Activated naive CD4-positive, alpha-beta T cell treated with anti-CD3 and anti-CD28 coated beads, Interleukin-2, amount 50 U/mL, for 16 hours (primary cell): ENCODE results near the gene TRIO.

Source experiments
- DNase-seq: peaks from one replicate; pipeline ENCODE4 v3.0.0-alpha.2; 2020

The TRIO gene

GRCh38 chr5:14503681-14504331, 360.7 kb downstream of the TRIO start:
- no peak for DNase-seq

GRCh38 chr5:14504332-14504727, 361.2 kb downstream of the TRIO start:
- DNase-seq: no peak

GRCh38 chr5:14504816-14505215, 361.7 kb downstream of the TRIO start:
- DNase-seq: no peak

- DNase-seq: no peak
Observed at GRCh38 chr5:14505310-14506139, 362.4 kb downstream of the TRIO start.

- no peak for DNase-seq
Observed at GRCh38 chr5:14506140-14506538, 363.0 kb downstream of the TRIO start.

- no peak for DNase-seq
Observed at GRCh38 chr5:14506661-14507060, 363.5 kb downstream of the TRIO start.

GRCh38 chr5:14507156-14507941, 364.2 kb downstream of the TRIO start:
- DNase-seq: no peak

GRCh38 chr5:14508046-14508445, 364.9 kb downstream of the TRIO start:
- DNase-seq: no peak

GRCh38 chr5:14509556-14509955, 366.4 kb downstream of the TRIO start:
- DNase-seq: no peak

GRCh38 chr5:14510156-14510734, 367.1 kb downstream of the TRIO start:
- DNase-seq: no peak

GRCh38 chr5:14510880-14511279, 367.7 kb downstream of the TRIO start:
- no peak for DNase-seq

- no peak for DNase-seq
Observed at GRCh38 chr5:14512574-14512973, 369.4 kb downstream of the TRIO start.

- DNase-seq: no peak
Observed at GRCh38 chr5:14513266-14513665, 370.1 kb downstream of the TRIO start.

GRCh38 chr5:14516901-14517300, 373.8 kb downstream of the TRIO start:
- no peak for DNase-seq

- no peak for DNase-seq
Observed at GRCh38 chr5:14518638-14519037, 375.5 kb downstream of the TRIO start.

GRCh38 chr5:14521748-14522147, 378.6 kb downstream of the TRIO start:
- no peak for DNase-seq

GRCh38 chr5:14522721-14523120, 379.6 kb downstream of the TRIO start:
- DNase-seq: no peak

GRCh38 chr5:14523243-14524034, 380.3 kb downstream of the TRIO start:
- no peak for DNase-seq

GRCh38 chr5:14525397-14525796, 382.3 kb downstream of the TRIO start:
- no peak for DNase-seq

- no peak for DNase-seq
Observed at GRCh38 chr5:14526493-14526892, 383.4 kb downstream of the TRIO start.

- no peak for DNase-seq
Observed at GRCh38 chr5:14528115-14528514, 385.0 kb downstream of the TRIO start.

GRCh38 chr5:14528926-14529325, 385.8 kb downstream of the TRIO start:
- DNase-seq: no peak
